ENCODE measurements around the gene NR3C1. TPM values are rescaled to one million over a fixed set of nuclear protein-coding genes. Genes with fewer than 3 reads are reported as not detected.

Gene NR3C1
- polyA plus RNA-seq, 1 experiment: 44.1 TPM

DNA sequence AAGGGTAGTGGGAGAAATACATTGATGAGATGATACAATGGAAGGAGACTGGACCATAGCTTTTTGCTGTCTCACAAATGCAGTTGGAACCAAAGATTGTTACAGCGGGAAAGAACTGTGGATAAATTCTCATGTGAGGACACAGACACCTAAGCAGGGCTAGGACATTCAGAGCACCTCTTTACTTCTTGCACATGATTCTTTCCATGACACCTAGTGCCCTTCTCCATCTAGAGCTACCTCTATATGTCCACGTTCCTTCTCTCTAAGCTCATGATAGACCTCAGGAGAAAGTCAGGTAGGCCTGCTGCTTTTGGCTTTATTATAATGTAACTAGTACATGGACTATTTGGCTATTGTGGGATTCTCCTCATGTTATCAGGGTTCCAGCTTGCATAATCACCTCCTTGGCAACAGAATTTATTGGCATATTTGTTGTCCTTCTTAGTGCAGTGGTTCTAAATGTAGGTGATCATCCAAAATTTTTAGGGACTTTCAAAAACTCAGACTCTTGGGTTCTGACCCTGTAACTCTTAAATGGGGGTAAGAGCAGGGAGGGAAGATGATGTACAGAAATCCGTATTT, 27.2 kb downstream of the NR3C1 start:
- ChIA-PET POLR2A (no interaction called here), CTCF (interaction anchor here (0.8 kb wide), 1 partner anchor 410 kb away, joined by 3 read pairs; no protein-coding TSS in a partner anchor)
- Histone ChIP-seq H3K4me3 (ENCODE audit: low read depth, low read length) (no peak overlapping the region), H3K9me3 (ENCODE audit: control insufficient read depth, insufficient read depth, low read length) (no peaks in the 10 kb centered on the region), H3K27ac (ENCODE audit: low read depth, low read length) (no peak overlapping the region), H3K27me3 (ENCODE audit: control insufficient read depth, insufficient read depth, low read length) (no peaks in the 10 kb centered on the region)
- no peak for TF ChIP-seq CTCF (IDR thresholded peaks at IDR 0.05; ENCODE audit: low read depth, low read length)
- no peak for DNase-seq (ENCODE audit: low read depth, low spot score)

DNA sequence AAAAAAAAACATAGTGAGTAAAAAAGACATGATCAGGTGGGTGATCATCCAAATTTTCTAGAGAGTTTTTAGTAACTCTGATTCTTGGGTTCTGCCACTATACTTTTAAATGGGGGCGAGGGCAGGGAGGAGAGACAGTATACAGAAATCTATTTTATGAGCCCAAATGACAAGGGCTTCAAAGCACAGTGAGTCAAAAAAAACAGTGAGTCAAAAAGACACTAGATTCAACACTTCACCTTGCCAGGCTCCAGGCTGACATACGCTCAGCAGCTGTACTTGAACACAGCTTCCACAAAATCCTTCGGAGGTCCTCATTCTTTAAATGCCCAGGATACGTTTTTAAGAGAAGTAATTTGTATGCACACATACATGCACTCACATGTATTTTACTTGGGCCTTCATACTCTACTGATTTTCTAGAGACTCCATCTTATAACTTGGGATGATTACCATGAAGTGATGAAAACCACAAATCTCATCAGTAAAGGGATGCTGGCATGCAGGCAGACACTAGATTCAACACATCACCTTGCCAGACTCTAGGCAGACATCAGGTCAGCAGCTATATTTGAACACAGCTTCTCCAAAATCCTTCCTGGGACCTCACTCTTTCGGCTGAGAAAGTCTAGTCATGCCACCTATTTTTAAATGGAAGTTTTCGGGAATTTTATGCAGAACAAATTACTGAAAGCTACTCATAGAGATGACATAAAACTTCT, 28.8 kb downstream of the NR3C1 start:
- H3K4me3 ChIP-seq (ENCODE audit: low read depth, low read length): no peak overlapping the region
- ChIA-PET CTCF (no interaction called here), POLR2A (no interaction called here)
- no peaks in the 10 kb centered on the region for H3K27me3 ChIP-seq (ENCODE audit: control insufficient read depth, insufficient read depth, low read length)
- no peaks in the 10 kb centered on the region for H3K9me3 ChIP-seq (ENCODE audit: control insufficient read depth, insufficient read depth, low read length)
- no peak for TF ChIP-seq CTCF (IDR thresholded peaks at IDR 0.05; ENCODE audit: low read depth, low read length)
- DNase-seq (ENCODE audit: low read depth, low spot score): no peak
- no peak overlapping the region for H3K27ac ChIP-seq (ENCODE audit: low read depth, low read length)

GRCh38 chr5:143373076-143373475, 30.4 kb downstream of the NR3C1 start:
- H3K4me3 ChIP-seq (ENCODE audit: low read depth, low read length): no peak overlapping the region
- no peak overlapping the region for H3K27ac ChIP-seq (ENCODE audit: low read depth, low read length)
- POLR2A ChIA-PET: no interaction called here
- no peak for DNase-seq (ENCODE audit: low read depth, low spot score)
- H3K27me3 ChIP-seq (ENCODE audit: control insufficient read depth, insufficient read depth, low read length): no peaks in the 10 kb centered on the region
- CTCF ChIA-PET: interaction anchor here (0.6 kb wide), 1 partner anchor 433 kb away, joined by 4 read pairs; no protein-coding TSS in a partner anchor
- no peak for TF ChIP-seq CTCF (IDR thresholded peaks at IDR 0.05; ENCODE audit: low read depth, low read length)
- no peaks in the 10 kb centered on the region for H3K9me3 ChIP-seq (ENCODE audit: control insufficient read depth, insufficient read depth, low read length)

- ChIA-PET POLR2A (no interaction called here), CTCF (no interaction called here)
- no peaks in the 10 kb centered on the region for H3K27me3 ChIP-seq (ENCODE audit: control insufficient read depth, insufficient read depth, low read length)
- no peaks in the 10 kb centered on the region for H3K9me3 ChIP-seq (ENCODE audit: control insufficient read depth, insufficient read depth, low read length)
- TF ChIP-seq CTCF (IDR thresholded peaks at IDR 0.05; ENCODE audit: low read depth, low read length): no peak
- H3K4me3 ChIP-seq (ENCODE audit: low read depth, low read length): no peak overlapping the region
- DNase-seq (ENCODE audit: low read depth, low spot score): no peak
- H3K27ac ChIP-seq (ENCODE audit: low read depth, low read length): no peak overlapping the region
These were observed 31.2 kb downstream of the NR3C1 start for GRCh38 chr5:143372187-143372829.

GRCh38 chr5:143370440-143370839, 33.0 kb downstream of the NR3C1 start:
- no peak for DNase-seq (ENCODE audit: low read depth, low spot score)
- CTCF ChIA-PET: no interaction called here
- TF ChIP-seq CTCF (IDR thresholded peaks at IDR 0.05; ENCODE audit: low read depth, low read length): no peak
- no peak overlapping the region for H3K27ac ChIP-seq (ENCODE audit: low read depth, low read length)
- H3K4me3 ChIP-seq (ENCODE audit: low read depth, low read length): no peak overlapping the region
- POLR2A ChIA-PET: no interaction called here
- H3K27me3 ChIP-seq (ENCODE audit: control insufficient read depth, insufficient read depth, low read length): no peaks in the 10 kb centered on the region
- no peaks in the 10 kb centered on the region for H3K9me3 ChIP-seq (ENCODE audit: control insufficient read depth, insufficient read depth, low read length)
